Panc1 (cell line): ENCODE results near the gene AP1G2. TPM values are rescaled to one million over a fixed set of nuclear protein-coding genes. Genes with fewer than 3 reads are reported as not detected.

Experiments used
- ATAC-seq: fragments of 200-7000 bp; cut with Tn5 transposase; 2 replicates; pipeline ENCODE4 v1.9.1; 2020; ENCODE audit warnings: mild to moderate bottlenecking, moderate library complexity
- BruUV-seq: library from RNA; stranded (reverse); fragments of 400-500 nt; replicated peaks from 2 replicates; lab custom pipeline; 2021; lab: Mats Ljungman, UMichigan
- CTCF ChIA-PET: fragments of 300-600 bp; sonication (Branson Sonifier 250); formaldehyde crosslinking; loops from one replicate; lab custom pipeline; 2022; ENCODE audit warnings: antibody characterized with exemption; lab: Charles Lee
- POLR2A ChIA-PET: fragments of 300-600 bp; sonication (Branson Sonifier 250); formaldehyde crosslinking; loops from one replicate; lab custom pipeline; 2022; ENCODE audit warnings: antibody characterized with exemption; lab: Charles Lee
- DNase-seq: peaks from one replicate; pipeline ENCODE4 v3.0.0-alpha.2; 2010; ENCODE audit warnings: low read depth, low spot score
- H3K27ac ChIP-seq: 2 replicates; pipeline ENCODE4 v1.5.1; 2011; ENCODE audit warnings: mild to moderate bottlenecking, low read length, inconsistent platforms
- H3K27me3 ChIP-seq: fragments of 200-500 bp; sonication (Bioruptor generic); 2 replicates; pipeline ENCODE4 v1.6.0; 2014; ENCODE audit warnings: low read length, inconsistent platforms; ENCODE audit not compliant: control insufficient read depth, insufficient read depth
- H3K36me3 ChIP-seq: fragments of 200-500 bp; sonication (Bioruptor generic); 2 replicates; pipeline ENCODE4 v1.5.1; 2014; ENCODE audit warnings: inconsistent platforms, mild to moderate bottlenecking, low read length, moderate library complexity; ENCODE audit not compliant: control insufficient read depth, insufficient read depth
- H3K4me1 ChIP-seq: 2 replicates; pipeline ENCODE4 v1.5.1; 2011; ENCODE audit warnings: inconsistent platforms, mild to moderate bottlenecking, low read length, moderate library complexity; ENCODE audit not compliant: control insufficient read depth, insufficient read depth
- H3K4me3 ChIP-seq, 2 experiments: 2 replicates each; pipeline ENCODE4 v1.5.1; 2011 to 2012; ENCODE audit warnings: low read depth in 2 of 2, low read length in 2 of 2, mild to moderate bottlenecking in 2 of 2, inconsistent platforms in 1 of 2, moderate library complexity in 1 of 2
- H3K9me3 ChIP-seq: fragments of 200-500 bp; sonication (Bioruptor generic); 2 replicates; pipeline ENCODE4 v1.5.1; 2014; ENCODE audit warnings: low read depth, mild to moderate bottlenecking, inconsistent platforms, low read length, moderate library complexity; ENCODE audit not compliant: control insufficient read depth, insufficient read depth
- CTCF ChIP-seq: fragments of 450-650 bp; IDR thresholded peaks from 2 replicates; pipeline ENCODE4 v1.5.1; 2017; ENCODE audit warnings: mild to moderate bottlenecking
- POLR2AphosphoS5 ChIP-seq: IDR thresholded peaks from 2 replicates; pipeline ENCODE4 v1.6.1; 2012; ENCODE audit warnings: mild to moderate bottlenecking, low read depth, low read length, moderate library complexity
- SIN3A ChIP-seq: IDR thresholded peaks from 2 replicates; pipeline ENCODE4 v1.6.1; 2012; ENCODE audit warnings: low read depth, mild to moderate bottlenecking, low read length, moderate library complexity, borderline replicate concordance; ENCODE audit not compliant: insufficient read depth
- TCF7L2 ChIP-seq: IDR thresholded peaks from 2 replicates; pipeline ENCODE4 v1.6.1; 2011; ENCODE audit warnings: mild to moderate bottlenecking, low read depth, low read length, inconsistent platforms
- in situ Hi-C: cut with HindIII; loops from 2 replicates; pipeline ENCODE4 v1.10.0; 2016; ENCODE audit warnings: low sequenced_read_pairs, low pct_unique_long_range_greater_than_20kb
- intact Hi-C: fragments of 100-400 bp; cut with micrococcal nuclease; formaldehyde crosslinking; loops from one replicate; pipeline ENCODE4 v1.10.0; 2022; ENCODE audit not compliant: unreplicated experiment
- total RNA-seq: library from RNA; stranded (reverse); gene quantifications from one replicate; pipeline ENCODE4 v1.2.1, GENCODE V29; 2021; ENCODE audit not compliant: unreplicated experiment
- TF ChIP-seq, protein P1 (sequence below), 2 experiments: IDR thresholded peaks; 2 replicates each; pipeline ENCODE4 v1.6.1; 2011 to 2012; ENCODE audit warnings: low read depth in 2 of 2, control low read depth in 1 of 2, low read length in 1 of 2, mild to moderate bottlenecking in 1 of 2, moderate library complexity in 1 of 2; ENCODE audit not compliant: insufficient read depth in 1 of 2

AP1G2 gene
- total RNA-seq, 1 experiment from 2014 or later, result 61.6 TPM

DNA sequence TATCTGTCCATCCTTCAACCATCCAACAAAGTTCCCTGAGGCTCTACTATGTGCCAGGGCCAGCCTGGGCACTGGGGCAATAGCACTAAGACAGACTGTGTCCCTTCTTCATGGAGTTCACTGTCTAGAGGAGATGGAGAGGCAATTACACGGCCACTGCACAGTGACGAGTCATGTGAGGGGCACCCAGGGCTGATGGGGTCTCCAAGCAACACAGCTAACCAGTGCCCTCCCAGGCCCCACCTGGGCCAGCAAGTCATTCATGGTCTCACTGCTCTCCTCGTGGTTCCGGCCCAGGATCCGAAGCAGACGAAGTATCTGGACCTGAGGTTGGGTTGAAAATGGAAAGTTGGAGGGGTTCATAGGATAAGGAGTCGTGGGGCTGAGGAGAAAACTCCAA, 2.7 kb downstream of the AP1G2 start:
- peaks cover 10% of the 10 kb centered on the region for H3K4me1 ChIP-seq
- in situ Hi-C loops, result no loop called here
- DNase-seq (no peak), ATAC-seq (no peak)
- intact Hi-C loops, result no loop called here
- no TSS peak for BruUV-seq
- H3K27ac ChIP-seq, result no peak overlapping the region
- CTCF ChIA-PET, result interaction anchor here (0.5 kb wide), 1 partner anchor 87 kb away, joined by 7 read pairs; no protein-coding TSS in a partner anchor
- POLR2A ChIA-PET, result no interaction called here
- no peaks in the 10 kb centered on the region for H3K27me3 ChIP-seq
- no peak overlapping the region for H3K4me3 ChIP-seq
- H3K36me3 ChIP-seq, result no peaks in the 10 kb centered on the region
- TF ChIP-seq CTCF (no peak), TCF7L2 (no peak), SIN3A (no peak), POLR2AphosphoS5 (no peak)
- TF ChIP-seq, protein P1, sequence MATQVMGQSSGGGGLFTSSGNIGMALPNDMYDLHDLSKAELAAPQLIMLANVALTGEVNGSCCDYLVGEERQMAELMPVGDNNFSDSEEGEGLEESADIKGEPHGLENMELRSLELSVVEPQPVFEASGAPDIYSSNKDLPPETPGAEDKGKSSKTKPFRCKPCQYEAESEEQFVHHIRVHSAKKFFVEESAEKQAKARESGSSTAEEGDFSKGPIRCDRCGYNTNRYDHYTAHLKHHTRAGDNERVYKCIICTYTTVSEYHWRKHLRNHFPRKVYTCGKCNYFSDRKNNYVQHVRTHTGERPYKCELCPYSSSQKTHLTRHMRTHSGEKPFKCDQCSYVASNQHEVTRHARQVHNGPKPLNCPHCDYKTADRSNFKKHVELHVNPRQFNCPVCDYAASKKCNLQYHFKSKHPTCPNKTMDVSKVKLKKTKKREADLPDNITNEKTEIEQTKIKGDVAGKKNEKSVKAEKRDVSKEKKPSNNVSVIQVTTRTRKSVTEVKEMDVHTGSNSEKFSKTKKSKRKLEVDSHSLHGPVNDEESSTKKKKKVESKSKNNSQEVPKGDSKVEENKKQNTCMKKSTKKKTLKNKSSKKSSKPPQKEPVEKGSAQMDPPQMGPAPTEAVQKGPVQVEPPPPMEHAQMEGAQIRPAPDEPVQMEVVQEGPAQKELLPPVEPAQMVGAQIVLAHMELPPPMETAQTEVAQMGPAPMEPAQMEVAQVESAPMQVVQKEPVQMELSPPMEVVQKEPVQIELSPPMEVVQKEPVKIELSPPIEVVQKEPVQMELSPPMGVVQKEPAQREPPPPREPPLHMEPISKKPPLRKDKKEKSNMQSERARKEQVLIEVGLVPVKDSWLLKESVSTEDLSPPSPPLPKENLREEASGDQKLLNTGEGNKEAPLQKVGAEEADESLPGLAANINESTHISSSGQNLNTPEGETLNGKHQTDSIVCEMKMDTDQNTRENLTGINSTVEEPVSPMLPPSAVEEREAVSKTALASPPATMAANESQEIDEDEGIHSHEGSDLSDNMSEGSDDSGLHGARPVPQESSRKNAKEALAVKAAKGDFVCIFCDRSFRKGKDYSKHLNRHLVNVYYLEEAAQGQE (IDR thresholded peaks at IDR 0.05; ENCODE audit: insufficient read depth in 1 of 2, low read depth in 2 of 2, low read length in 1 of 2), result no peak
- H3K9me3 ChIP-seq, result no peaks in the 10 kb centered on the region

GRCh38 chr14:23564181-23564812, 3.3 kb downstream of the AP1G2 start:
- POLR2A ChIA-PET, result no interaction called here
- H3K4me3 ChIP-seq, result no peak overlapping the region
- CTCF ChIA-PET, result no interaction called here
- H3K27me3 ChIP-seq, result no peaks in the 10 kb centered on the region
- TF ChIP-seq, protein P1 (IDR thresholded peaks at IDR 0.05; ENCODE audit: insufficient read depth in 1 of 2, low read depth in 2 of 2, low read length in 1 of 2), result no peak
- TF ChIP-seq TCF7L2, result no peak
- TF ChIP-seq CTCF, result no peak
- TF ChIP-seq SIN3A, result no peak
- BruUV-seq, result no TSS peak
- H3K27ac ChIP-seq, result no peak overlapping the region
- peaks cover 10% of the 10 kb centered on the region for H3K4me1 ChIP-seq
- DNase-seq, result no peak
- in situ Hi-C loops (no loop called here), intact Hi-C loops (no loop called here)
- no peaks in the 10 kb centered on the region for H3K9me3 ChIP-seq
- ATAC-seq, result no peak
- H3K36me3 ChIP-seq, result no peaks in the 10 kb centered on the region
